PC-3 (cell line): Measurements from ENCODE around the gene PLP1.

Experiments used
- EZH2 ChIP-seq: fragments of 300-600 bp; sonication (generic); IDR thresholded peaks from one replicate; pipeline ENCODE4 v1.6.1; 2017; ENCODE audit warnings: antibody characterized with exemption, mild to moderate bottlenecking, low read length; ENCODE audit not compliant: unreplicated experiment
- EZH2phosphoT487 ChIP-seq: fragments of 300-600 bp; sonication (generic); IDR thresholded peaks from 2 replicates; pipeline ENCODE4 v1.6.1; 2018; ENCODE audit warnings: mild to moderate bottlenecking, antibody characterized with exemption, low read length, borderline replicate concordance
- TF ChIP-seq, protein P1 (sequence below): fragments of 300-600 bp; sonication (generic); conservative IDR thresholded peaks from 2 replicates; pipeline ENCODE4 v1.5.1; 2017; ENCODE audit warnings: antibody characterized with exemption, low read depth, mild to moderate bottlenecking, low read length

DNA sequence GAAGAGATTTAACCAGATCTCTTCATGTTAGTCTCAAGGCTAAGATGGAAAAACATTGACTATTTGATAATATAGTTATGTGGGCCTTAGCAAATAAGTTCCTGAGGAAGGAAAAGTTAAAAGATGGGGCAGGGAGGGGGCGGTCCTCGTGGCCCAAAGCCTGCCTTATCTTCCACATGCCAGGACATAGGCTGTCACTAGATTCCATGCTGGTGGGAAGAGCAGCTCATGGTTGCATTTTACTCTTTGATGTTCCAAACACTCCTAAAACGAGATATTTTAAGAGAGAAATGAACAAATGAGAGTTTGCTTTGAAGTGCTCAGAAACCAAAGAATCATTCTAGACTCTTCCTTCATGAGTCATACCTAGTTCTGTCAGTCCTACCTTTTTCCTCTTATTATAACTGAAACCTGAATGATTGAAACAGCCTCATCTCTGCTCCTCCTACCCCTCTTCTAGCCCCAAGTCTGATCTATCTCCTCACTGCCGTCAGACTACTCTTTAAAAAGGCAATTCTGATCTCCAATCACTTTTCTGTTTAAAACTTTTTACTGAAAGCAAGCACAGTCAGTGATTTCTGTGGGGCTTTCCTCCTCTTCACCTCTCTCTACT, 30.3 kb downstream of the PLP1 start:
- TF ChIP-seq, protein P1, sequence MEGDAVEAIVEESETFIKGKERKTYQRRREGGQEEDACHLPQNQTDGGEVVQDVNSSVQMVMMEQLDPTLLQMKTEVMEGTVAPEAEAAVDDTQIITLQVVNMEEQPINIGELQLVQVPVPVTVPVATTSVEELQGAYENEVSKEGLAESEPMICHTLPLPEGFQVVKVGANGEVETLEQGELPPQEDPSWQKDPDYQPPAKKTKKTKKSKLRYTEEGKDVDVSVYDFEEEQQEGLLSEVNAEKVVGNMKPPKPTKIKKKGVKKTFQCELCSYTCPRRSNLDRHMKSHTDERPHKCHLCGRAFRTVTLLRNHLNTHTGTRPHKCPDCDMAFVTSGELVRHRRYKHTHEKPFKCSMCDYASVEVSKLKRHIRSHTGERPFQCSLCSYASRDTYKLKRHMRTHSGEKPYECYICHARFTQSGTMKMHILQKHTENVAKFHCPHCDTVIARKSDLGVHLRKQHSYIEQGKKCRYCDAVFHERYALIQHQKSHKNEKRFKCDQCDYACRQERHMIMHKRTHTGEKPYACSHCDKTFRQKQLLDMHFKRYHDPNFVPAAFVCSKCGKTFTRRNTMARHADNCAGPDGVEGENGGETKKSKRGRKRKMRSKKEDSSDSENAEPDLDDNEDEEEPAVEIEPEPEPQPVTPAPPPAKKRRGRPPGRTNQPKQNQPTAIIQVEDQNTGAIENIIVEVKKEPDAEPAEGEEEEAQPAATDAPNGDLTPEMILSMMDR: no peak
- TF ChIP-seq EZH2 (no peak), EZH2phosphoT487 (no peak)
